SK-N-SH (cell line): ENCODE results near the gene TIGD2.

Experiments used
- CHD2 ChIP-seq: fragments of 150-350 bp; IDR thresholded peaks from 2 replicates; pipeline ENCODE4 v1.6.1; 2018; ENCODE audit warnings: low read length; ENCODE audit not compliant: partially characterized antibody
- CTCF ChIP-seq: fragments of 200-600 bp; sonication (generic); IDR thresholded peaks from 2 replicates; pipeline ENCODE4 v1.6.1; 2017; ENCODE audit warnings: antibody characterized with exemption, mild to moderate bottlenecking, moderate library complexity
- EP300 ChIP-seq, 2 experiments: IDR thresholded peaks; 2 replicates each; pipeline versions ENCODE4 v1.4.0 to v1.6.1; 2012; ENCODE audit warnings: borderline replicate concordance in 1 of 2, low read depth in 1 of 2, low read length in 1 of 2
- JUND ChIP-seq: IDR thresholded peaks from 2 replicates; pipeline ENCODE4 v1.4.0; 2012
- POLR2AphosphoS5 ChIP-seq: IDR thresholded peaks from 2 replicates; pipeline ENCODE4 v1.6.1; 2012; ENCODE audit warnings: low read depth, low read length
- RAD21 ChIP-seq: IDR thresholded peaks from 2 replicates; pipeline ENCODE4 v1.6.1; 2012; ENCODE audit warnings: mild to moderate bottlenecking, low read length
- RCOR1 ChIP-seq: fragments of 150-350 bp; IDR thresholded peaks from 2 replicates; pipeline ENCODE4 v1.6.1; 2017; ENCODE audit warnings: antibody characterized with exemption, low read length
- REST ChIP-seq: IDR thresholded peaks from 2 replicates; pipeline ENCODE4 v1.6.1; 2012; ENCODE audit warnings: mild to moderate bottlenecking, low read depth, low read length, moderate library complexity
- RFX5 ChIP-seq: IDR thresholded peaks from 2 replicates; pipeline ENCODE4 v1.6.1; 2012; ENCODE audit warnings: mild to moderate bottlenecking, improper control_type of control experiment, low read length
- SMC3 ChIP-seq: IDR thresholded peaks from 2 replicates; pipeline ENCODE4 v1.6.1; 2012; ENCODE audit warnings: low read depth, low read length, improper control_type of control experiment
- YY1 ChIP-seq: IDR thresholded peaks from 2 replicates; pipeline ENCODE4 v1.4.0; 2012; ENCODE audit warnings: low read depth, mild to moderate bottlenecking
- TF ChIP-seq, protein P1 (sequence below): IDR thresholded peaks from 2 replicates; pipeline ENCODE4 v1.4.0; 2012; ENCODE audit warnings: low read depth

- TF ChIP-seq SMC3 (no peak), EP300 (IDR thresholded peaks at IDR 0.05; ENCODE audit: borderline replicate concordance in 1 of 2, low read depth in 1 of 2, low read length in 1 of 2) (no peak), RFX5 (no peak), CHD2 (no peak), CTCF (no peak), YY1 (no peak), REST (no peak), RAD21 (no peak), RCOR1 (no peak), POLR2AphosphoS5 (no peak), JUND (no peak)
- TF ChIP-seq, protein P1, sequence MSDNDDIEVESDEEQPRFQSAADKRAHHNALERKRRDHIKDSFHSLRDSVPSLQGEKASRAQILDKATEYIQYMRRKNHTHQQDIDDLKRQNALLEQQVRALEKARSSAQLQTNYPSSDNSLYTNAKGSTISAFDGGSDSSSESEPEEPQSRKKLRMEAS: no peak
Measured at GRCh38 chr4:89105726-89106125, 5.6 kb upstream of the TIGD2 start.
